GM08714 (cell line): ENCODE measurements around the gene UVRAG.
"Not testable (repeated sequence)": the region's sequence is repeated elsewhere in the genome, so short reads cannot be mapped to it uniquely, and the experiment has no call there.

Experiments used
- H3K4me3 ChIP-seq: fragments of 200-500 bp; sonication (Bioruptor generic); 2 replicates; pipeline ENCODE4 v1.5.1; 2014; ENCODE audit warnings: mild to moderate bottlenecking, low read length, inconsistent platforms
- ZNF274 ChIP-seq: IDR thresholded peaks from 2 replicates; pipeline ENCODE4 v1.6.1; 2012; ENCODE audit warnings: mild to moderate bottlenecking, low read depth, low read length

Gene UVRAG

GRCh38 chr11:75969626-75970308 is 154.8 kb downstream of the UVRAG start:
- no peak overlapping the region for H3K4me3 ChIP-seq
- TF ChIP-seq ZNF274 = no peak

GRCh38 chr11:75973710-75974109 is 158.7 kb downstream of the UVRAG start:
- not testable (repeated sequence) for H3K4me3 ChIP-seq

- not testable (repeated sequence) for H3K4me3 ChIP-seq
Measured at GRCh38 chr11:75979075-75979474, 164.1 kb downstream of the UVRAG start.

GRCh38 chr11:75979479-75980027 is 164.5 kb downstream of the UVRAG start:
- not testable (repeated sequence) for H3K4me3 ChIP-seq

GRCh38 chr11:75980031-75980430 is 165.0 kb downstream of the UVRAG start:
- H3K4me3 ChIP-seq = no peak overlapping the region

GRCh38 chr11:75981546-75981945 is 166.5 kb downstream of the UVRAG start:
- no peak overlapping the region for H3K4me3 ChIP-seq

More at GRCh38 chr11:75980031-75980430, 165.0 kb downstream of the UVRAG start:
- no peak for TF ChIP-seq ZNF274

GRCh38 chr11:75982309-75982708 is 167.3 kb downstream of the UVRAG start:
- no peak overlapping the region for H3K4me3 ChIP-seq
- TF ChIP-seq ZNF274 = no peak

More at GRCh38 chr11:75981546-75981945, 166.5 kb downstream of the UVRAG start:
- no peak for TF ChIP-seq ZNF274

- H3K4me3 ChIP-seq = no peak overlapping the region
Measured at GRCh38 chr11:75986966-75987365, 172.0 kb downstream of the UVRAG start.

GRCh38 chr11:75993126-75993525 is 178.1 kb downstream of the UVRAG start:
- TF ChIP-seq ZNF274 = no peak
- H3K4me3 ChIP-seq = no peak overlapping the region

More at GRCh38 chr11:75986966-75987365, 172.0 kb downstream of the UVRAG start:
- no peak for TF ChIP-seq ZNF274

GRCh38 chr11:75994616-75995015 is 179.6 kb downstream of the UVRAG start:
- TF ChIP-seq ZNF274 = no peak
- H3K4me3 ChIP-seq = no peak overlapping the region

GRCh38 chr11:75996523-75997442 is 181.8 kb downstream of the UVRAG start:
- no peak for TF ChIP-seq ZNF274
- H3K4me3 ChIP-seq = no peak overlapping the region

GRCh38 chr11:76004400-76004799 is 189.4 kb downstream of the UVRAG start:
- no peak overlapping the region for H3K4me3 ChIP-seq
- TF ChIP-seq ZNF274 = no peak

- H3K4me3 ChIP-seq = no peak overlapping the region
- TF ChIP-seq ZNF274 = no peak
Measured at GRCh38 chr11:76005756-76006155, 190.7 kb downstream of the UVRAG start.

GRCh38 chr11:76007166-76007565 is 192.2 kb downstream of the UVRAG start:
- TF ChIP-seq ZNF274 = no peak

GRCh38 chr11:76008474-76008873 is 193.5 kb downstream of the UVRAG start:
- TF ChIP-seq ZNF274 = no peak

More at GRCh38 chr11:76007166-76007565, 192.2 kb downstream of the UVRAG start:
- no peak overlapping the region for H3K4me3 ChIP-seq

More at GRCh38 chr11:76008474-76008873, 193.5 kb downstream of the UVRAG start:
- H3K4me3 ChIP-seq = no peak overlapping the region
